DND-41 (cell line): ENCODE measurements around the gene SLC12A8.

Source experiments
- CTCF ChIP-seq: IDR thresholded peaks from 2 replicates; pipeline ENCODE4 v1.5.1; 2012; ENCODE audit warnings: borderline replicate concordance, low read length, moderate library complexity, mild to moderate bottlenecking; ENCODE audit not compliant: poor library complexity, severe bottlenecking; ENCODE audit errors: extremely low read depth
- EZH2 ChIP-seq: IDR thresholded peaks from 3 replicates; pipeline ENCODE4 v1.6.1; 2012; ENCODE audit warnings: borderline replicate concordance, low read depth, mild to moderate bottlenecking, moderate library complexity, low read length, inconsistent platforms; ENCODE audit not compliant: severe bottlenecking

- TF ChIP-seq CTCF, result no peak
- no peak for TF ChIP-seq EZH2
Measured at GRCh38 chr3:125154110-125154509, 58.4 kb downstream of the SLC12A8 start.
